Loucy (cell line): Measurements from ENCODE around the gene ANXA4.

Source experiments
- H2AFZ ChIP-seq: fragments of 200-600 bp; sonication (generic); 2 replicates; pipeline ENCODE4 v1.6.0; 2016; ENCODE audit warnings: antibody characterized with exemption, mild to moderate bottlenecking, low read length, moderate library complexity
- H3F3A ChIP-seq: fragments of 200-600 bp; 2 replicates; pipeline ENCODE4 v1.6.0; 2016; ENCODE audit warnings: antibody characterized with exemption, low read depth, mild to moderate bottlenecking
- H3K27me3 ChIP-seq: fragments of 200-600 bp; sonication (generic); 2 replicates; pipeline ENCODE4 v1.6.1; 2014; ENCODE audit warnings: low read length, mild to moderate bottlenecking; ENCODE audit not compliant: insufficient read depth, poor library complexity, severe bottlenecking
- H3K36me3 ChIP-seq: fragments of 200-600 bp; sonication (generic); 2 replicates; pipeline ENCODE4 v1.6.1; 2016; ENCODE audit warnings: low read length; ENCODE audit not compliant: insufficient read depth
- H3K4me1 ChIP-seq: fragments of 200-600 bp; sonication (generic); 2 replicates; pipeline ENCODE4 v1.5.1; 2014; ENCODE audit warnings: low read length, mild to moderate bottlenecking; ENCODE audit not compliant: insufficient read depth, poor library complexity, severe bottlenecking
- H3K4me2 ChIP-seq: fragments of 200-600 bp; sonication (generic); 2 replicates; pipeline ENCODE4 v1.6.0; 2014; ENCODE audit warnings: antibody characterized with exemption, low read length, low read depth, mild to moderate bottlenecking; ENCODE audit not compliant: poor library complexity, severe bottlenecking
- H3K4me3 ChIP-seq: fragments of 200-600 bp; sonication (generic); 2 replicates; pipeline ENCODE4 v1.5.1; 2014; ENCODE audit warnings: low read length, mild to moderate bottlenecking, mixed read lengths; ENCODE audit not compliant: poor library complexity, severe bottlenecking
- H3K79me2 ChIP-seq: fragments of 200-600 bp; sonication (generic); 2 replicates; pipeline ENCODE4 v1.6.1; 2014; ENCODE audit warnings: low read length; ENCODE audit not compliant: insufficient read depth
- H3K9ac ChIP-seq: fragments of 200-600 bp; sonication (generic); 2 replicates; pipeline ENCODE4 v1.6.0; 2014; ENCODE audit warnings: mild to moderate bottlenecking, low read depth, low read length, moderate library complexity; ENCODE audit not compliant: poor library complexity, severe bottlenecking
- H3K9me2 ChIP-seq: fragments of 200-600 bp; sonication (generic); replicated peaks from 2 replicates; pipeline ENCODE4 v1.6.1; 2016; ENCODE audit warnings: low read depth, low read length, mixed read lengths
- H3K9me3 ChIP-seq: fragments of 200-600 bp; sonication (generic); 2 replicates; pipeline ENCODE4 v1.6.1; 2014; ENCODE audit warnings: mild to moderate bottlenecking, antibody characterized with exemption, low read length, low read depth; ENCODE audit not compliant: insufficient read depth
- H4K20me1 ChIP-seq: fragments of 200-600 bp; sonication (generic); 2 replicates; pipeline ENCODE4 v1.6.0; 2014; ENCODE audit warnings: antibody characterized with exemption, low read length, mild to moderate bottlenecking; ENCODE audit not compliant: insufficient read depth, poor library complexity, severe bottlenecking
- CTCF ChIP-seq: fragments of 200-600 bp; sonication (generic); conservative IDR thresholded peaks from 2 replicates; pipeline ENCODE4 v1.5.1; 2014; ENCODE audit warnings: mild to moderate bottlenecking, antibody characterized with exemption, low read length
- EZH2phosphoT487 ChIP-seq: fragments of 200-600 bp; IDR thresholded peaks from 2 replicates; pipeline ENCODE4 v1.6.1; 2018; ENCODE audit warnings: antibody characterized with exemption, mild to moderate bottlenecking, moderate library complexity, borderline replicate concordance

Gene ANXA4

GRCh38 chr2:69733342-69734034, 8.4 kb upstream of the ANXA4 start:
- Histone ChIP-seq H3K27me3 (no peaks in the 10 kb centered on the region), H3F3A (no peaks in the 10 kb centered on the region), H3K79me2 (no peaks in the 10 kb centered on the region), H3K4me2 (no peak overlapping the region), H2AFZ (no peak overlapping the region), H3K4me3 (no peak overlapping the region), H3K9me3 (no peaks in the 10 kb centered on the region), H3K9me2 (no peaks in the 10 kb centered on the region), H3K9ac (no peak overlapping the region), H4K20me1 (no peaks in the 10 kb centered on the region), H3K36me3 (no peaks in the 10 kb centered on the region), H3K4me1 (no peaks in the 10 kb centered on the region)
- no peak for TF ChIP-seq EZH2phosphoT487
- TF ChIP-seq CTCF, result no peak

GRCh38 chr2:69734035-69734611, 7.8 kb upstream of the ANXA4 start:
- H3K27me3 ChIP-seq, result no peaks in the 10 kb centered on the region
- no peaks in the 10 kb centered on the region for H3K9me3 ChIP-seq
- H3K4me1 ChIP-seq, result no peaks in the 10 kb centered on the region
- no peaks in the 10 kb centered on the region for H3K9me2 ChIP-seq
- H3K9ac ChIP-seq, result no peak overlapping the region
- H4K20me1 ChIP-seq, result no peaks in the 10 kb centered on the region
- H3K4me2 ChIP-seq, result no peak overlapping the region
- no peaks in the 10 kb centered on the region for H3K79me2 ChIP-seq
- no peaks in the 10 kb centered on the region for H3K36me3 ChIP-seq
- TF ChIP-seq EZH2phosphoT487 (no peak), CTCF (no peak)
- H2AFZ ChIP-seq, result no peak overlapping the region
- no peaks in the 10 kb centered on the region for H3F3A ChIP-seq
- no peak overlapping the region for H3K4me3 ChIP-seq

GRCh38 chr2:69734854-69735544, 6.9 kb upstream of the ANXA4 start:
- TF ChIP-seq CTCF, result no peak
- TF ChIP-seq EZH2phosphoT487, result no peak
- Histone ChIP-seq H2AFZ (0 out of 2 replicates have a peak overlapping the region, but pooled peaks have one; percentile 36), H3K4me2 (no peak overlapping the region)

More at GRCh38 chr2:69734854-69735544, 6.9 kb upstream of the ANXA4 start:
- Histone ChIP-seq H3K9me2 (no peaks in the 10 kb centered on the region), H4K20me1 (no peaks in the 10 kb centered on the region), H3K79me2 (no peaks in the 10 kb centered on the region), H3K9me3 (no peaks in the 10 kb centered on the region), H3K27me3 (no peaks in the 10 kb centered on the region), H3F3A (no peaks in the 10 kb centered on the region), H3K9ac (no peak overlapping the region), H3K36me3 (no peaks in the 10 kb centered on the region), H3K4me1 (no peaks in the 10 kb centered on the region), H3K4me3 (no peak overlapping the region)
